K562 treated with DMSO at 1 percent for 24 hours (cell line): ENCODE data around the gene CUTA. TPM values are rescaled to one million over a fixed set of nuclear protein-coding genes. Genes with fewer than 3 reads are reported as not detected.

Experiments used
- total RNA-seq: library from RNA; unstranded; fragments of 300-600 nt; gene quantifications from 2 replicates; pipeline ENCODE4 v1.2.3, GENCODE V29; 2022; ENCODE audit warnings: low read depth; ENCODE audit not compliant: insufficient read depth

Gene CUTA, protein sequence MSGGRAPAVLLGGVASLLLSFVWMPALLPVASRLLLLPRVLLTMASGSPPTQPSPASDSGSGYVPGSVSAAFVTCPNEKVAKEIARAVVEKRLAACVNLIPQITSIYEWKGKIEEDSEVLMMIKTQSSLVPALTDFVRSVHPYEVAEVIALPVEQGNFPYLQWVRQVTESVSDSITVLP
- total RNA-seq, result 408 and 423 TPM in 2 replicates

DNA sequence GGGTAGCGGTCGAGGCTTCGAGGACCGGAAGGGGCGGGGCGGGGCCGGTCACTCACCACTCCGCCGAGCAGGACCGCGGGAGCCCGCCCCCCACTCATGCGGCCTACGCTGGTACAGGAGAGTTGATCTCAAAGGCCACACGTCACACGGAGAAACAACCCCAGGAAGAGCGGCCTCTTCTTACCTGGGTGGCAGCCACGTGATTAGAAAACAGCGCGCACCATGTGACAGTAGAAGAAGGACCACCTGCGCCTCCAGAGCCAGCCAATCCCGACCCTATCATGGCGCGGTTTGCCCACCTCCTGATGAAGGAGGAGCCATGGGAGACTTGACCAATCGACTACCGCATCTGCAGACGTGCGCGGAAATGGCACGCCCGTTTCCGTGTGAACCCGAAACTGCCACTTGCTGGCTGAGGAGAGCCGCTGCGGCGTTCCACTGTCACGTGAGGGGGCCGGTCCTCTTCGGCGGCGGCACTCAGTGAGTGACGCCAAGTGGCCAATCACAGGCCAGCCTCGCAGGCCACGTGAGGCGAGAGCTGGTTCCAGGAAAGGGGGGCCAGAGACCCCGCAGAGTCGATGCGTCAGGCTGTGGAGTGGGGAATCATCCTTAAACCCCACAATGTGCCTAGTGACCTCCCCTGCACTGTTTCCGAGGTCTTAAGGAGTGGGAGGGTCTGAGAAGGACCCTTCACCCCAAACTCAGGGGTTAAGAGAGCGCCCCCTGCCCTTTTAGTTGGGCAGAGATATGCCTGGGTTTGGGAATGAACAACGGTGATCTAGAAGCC, at the start of gene CUTA:
Gene CUTA, minus strand, starts transcription at position 205 of the 787 bp plus-strand sequence. Its CDS starts 107 bp downstream, at position 98.

DNA sequence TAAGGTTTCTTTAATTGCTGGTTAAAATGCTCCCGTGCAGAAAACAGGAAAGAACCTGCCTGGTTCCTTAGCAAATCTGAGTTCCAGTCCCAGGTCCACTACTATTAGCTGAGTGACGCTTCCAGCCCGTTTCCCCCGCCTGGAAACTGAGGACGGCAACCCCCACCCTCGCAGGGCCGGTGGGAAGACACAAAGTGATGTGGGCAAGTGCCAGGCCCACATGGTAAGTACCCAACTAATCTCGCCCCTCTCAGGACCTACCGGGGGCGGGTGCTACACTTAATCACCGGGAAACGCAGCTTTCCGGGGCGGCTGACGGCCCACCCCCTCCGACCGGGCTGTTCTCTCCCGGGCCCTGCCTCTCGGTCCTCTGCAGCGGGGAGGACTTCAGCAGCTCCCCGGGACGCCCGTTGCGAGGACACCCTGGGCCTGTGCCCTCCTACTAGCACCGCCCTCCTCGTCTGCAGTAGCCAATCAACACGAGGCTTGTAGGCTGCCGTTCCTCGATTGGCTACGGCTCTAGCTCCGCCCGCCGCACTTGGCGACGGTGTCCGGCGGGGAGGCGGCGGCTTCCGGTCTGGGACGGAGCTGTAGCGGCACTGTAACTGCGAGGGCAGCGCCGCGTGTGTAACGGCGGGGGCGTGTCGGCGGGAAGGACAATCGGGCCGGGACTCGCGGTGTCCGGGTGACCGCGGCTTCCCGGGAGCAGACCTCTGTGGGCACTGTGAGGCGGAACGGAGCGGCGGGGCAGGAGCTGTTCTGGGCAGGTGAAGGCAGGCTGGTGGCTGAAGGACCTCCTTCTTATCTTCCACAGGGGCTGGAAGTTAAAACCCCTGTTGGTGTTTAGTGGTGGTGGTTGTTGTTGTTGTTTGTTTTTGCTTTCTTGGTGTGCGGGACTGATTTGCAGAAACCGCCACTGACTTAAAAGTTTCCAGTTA, 36.4 kb upstream of the CUTA start, which contains the start of gene ZBTB9:
Gene ZBTB9, plus strand, starts transcription at position 568 of the 938 bp plus-strand sequence. CDS start 525 bp downstream, outside the sequence.

DNA sequence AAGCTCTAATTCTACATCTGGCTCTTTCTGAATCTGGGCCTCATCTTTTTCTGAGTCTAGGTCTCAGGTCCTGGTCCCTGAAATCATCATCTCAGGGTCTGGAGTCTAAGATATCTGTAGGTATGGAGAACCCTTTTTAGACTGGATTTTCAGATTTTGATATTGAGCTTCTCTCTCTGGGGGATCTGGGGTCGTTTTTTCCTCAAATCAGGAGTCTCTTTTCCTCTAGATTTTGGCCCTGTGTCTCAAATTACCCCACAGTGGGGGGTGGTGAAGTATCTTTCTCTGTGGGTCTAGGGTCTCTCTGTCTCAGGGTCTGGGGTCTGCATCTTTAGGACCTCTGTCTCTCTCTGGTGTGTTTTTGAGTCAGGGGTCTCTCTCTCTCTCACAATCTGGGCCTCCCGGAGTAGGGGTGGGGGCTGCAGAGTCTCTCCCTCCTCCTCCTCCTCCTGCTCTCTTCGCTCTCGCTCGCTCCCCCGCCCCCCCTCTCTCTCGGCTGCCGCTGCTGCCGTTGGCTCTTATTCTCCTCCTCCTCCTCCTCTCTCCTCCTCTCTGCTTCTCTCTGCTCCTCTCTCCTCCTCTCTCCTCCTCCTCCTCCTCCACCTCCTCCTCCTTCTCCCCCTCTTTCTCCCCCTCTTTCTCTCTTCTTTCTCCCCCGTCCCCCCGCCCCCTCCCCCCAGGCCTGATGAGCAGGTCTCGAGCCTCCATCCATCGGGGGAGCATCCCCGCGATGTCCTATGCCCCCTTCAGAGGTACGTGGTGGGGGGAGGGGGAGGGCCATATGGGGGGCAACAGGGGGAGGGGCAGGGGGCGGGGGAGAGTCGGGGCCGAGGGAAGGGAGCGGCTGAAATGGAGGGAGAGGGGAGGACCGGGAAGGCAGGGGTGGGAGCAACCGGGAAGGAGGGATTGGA, 1.9 kb upstream of the CUTA start, which contains the start of gene SYNGAP1:
Gene SYNGAP1, plus strand, starts transcription at position 486 of the 911 bp plus-strand sequence. Its CDS starts 200 bp downstream, at position 686.

DNA sequence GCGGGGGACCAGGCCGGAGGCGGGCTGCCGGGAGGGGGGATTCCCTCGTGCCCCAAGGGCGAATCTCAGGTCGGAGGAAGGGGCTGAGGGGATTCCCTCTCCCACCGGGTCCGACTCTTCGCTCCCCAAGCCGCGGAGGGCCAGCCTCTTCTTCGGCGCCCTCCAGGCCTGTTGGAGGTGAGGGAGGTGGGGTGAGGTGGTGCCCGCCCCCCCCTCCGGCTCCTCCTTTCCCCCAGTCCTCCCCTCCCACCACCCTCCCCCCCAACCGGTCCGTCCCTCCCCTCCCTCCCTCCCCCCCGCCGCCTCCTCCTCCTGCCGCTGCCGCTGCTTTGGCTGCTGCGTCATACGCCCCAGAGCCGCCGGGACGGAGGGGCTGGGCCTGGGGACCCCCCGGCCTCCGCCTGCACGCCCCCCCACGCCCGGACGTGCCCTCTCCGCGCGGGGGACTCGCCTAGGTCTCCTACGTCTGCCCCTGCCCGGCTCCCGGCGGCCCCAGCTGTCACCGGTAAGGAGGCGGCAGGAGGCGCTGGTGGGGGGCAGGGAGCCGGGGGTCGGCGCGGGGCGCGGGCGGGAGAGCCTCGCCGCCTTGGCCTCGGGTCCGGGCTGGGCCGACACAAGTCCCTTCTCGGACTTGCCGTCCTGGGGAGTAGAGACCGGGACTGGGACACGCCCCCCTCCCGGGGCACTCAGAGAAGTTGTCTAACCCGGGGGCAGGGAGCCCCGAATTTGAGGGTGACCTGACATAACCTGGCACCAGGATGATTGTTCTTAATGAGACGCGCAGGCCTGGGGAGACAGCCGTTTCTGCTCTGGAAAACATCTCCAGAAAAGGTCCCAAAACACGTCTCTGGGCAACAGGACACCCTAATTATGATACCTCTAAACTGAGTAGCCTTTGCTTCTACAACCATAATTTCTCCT, 6.9 kb downstream of the CUTA start, which contains the start of gene PHF1:
Gene PHF1, plus strand, starts transcription at position 304 of the 921 bp plus-strand sequence. CDS start 1,250 bp downstream, outside the sequence.

DNA sequence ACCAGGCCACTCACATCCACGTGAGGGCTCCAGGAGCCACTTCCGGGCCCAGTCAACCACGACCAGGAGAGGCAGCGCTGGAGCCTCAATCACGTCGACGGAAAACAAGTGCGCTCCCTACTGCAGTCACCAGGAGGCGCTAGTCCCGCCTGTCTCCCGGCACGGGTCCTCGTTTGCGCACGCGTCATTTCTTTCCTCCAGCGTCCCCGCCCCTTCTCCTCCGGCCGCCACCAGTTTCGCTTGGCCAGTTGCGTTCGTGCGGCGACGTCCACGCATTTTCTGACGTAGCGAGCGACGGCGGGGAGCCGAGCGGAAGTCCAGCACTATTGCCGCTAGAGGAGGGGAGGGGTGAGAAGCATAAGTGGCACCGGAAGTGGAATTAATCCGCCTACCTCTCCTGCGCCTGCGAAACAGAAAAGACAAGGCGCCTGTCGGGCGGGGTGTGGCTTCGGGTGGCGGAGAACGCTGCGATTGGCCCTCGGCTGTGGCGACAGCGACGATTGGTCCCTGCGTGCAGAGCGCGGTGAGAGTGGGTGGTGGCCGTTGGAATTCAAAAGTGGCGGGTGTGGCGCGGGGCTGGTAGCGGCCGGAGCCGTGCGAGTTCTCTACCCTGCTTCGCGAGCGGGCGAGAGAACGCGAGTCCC, 26.5 kb downstream of the CUTA start, which contains the start of gene KIFC1:
Gene KIFC1, plus strand, starts transcription at position 546 of the 644 bp plus-strand sequence. CDS start 163 bp downstream, outside the sequence.

Other genes starting within 250 kb of the CUTA start
- gene COL11A2, start 225.6 kb downstream of the CUTA start, total RNA-seq, result 0.25 TPM in 2 replicates
- gene RXRB, start 217.4 kb downstream of the CUTA start, total RNA-seq, result 42.1 and 43.1 TPM in 2 replicates
- 159 and 162 TPM in 2 replicates for gene SLC39A7, start 217.2 kb downstream of the CUTA start, total RNA-seq
- gene HSD17B8, start 213.5 kb downstream of the CUTA start, total RNA-seq, result 20.2 and 25.9 TPM in 2 replicates
- gene RING1, start 209.6 kb downstream of the CUTA start, total RNA-seq, result 82.7 and 82.9 TPM in 2 replicates
- 42.4 and 43.5 TPM in 2 replicates for gene VPS52, start 146.2 kb downstream of the CUTA start, total RNA-seq
- 11,722 and 11,744 TPM in 2 replicates for gene RPS18, start 146.0 kb downstream of the CUTA start, total RNA-seq
- gene B3GALT4, start 141.0 kb downstream of the CUTA start, total RNA-seq, result 5.7 and 6.9 TPM in 2 replicates
- 51.7 and 61.6 TPM in 2 replicates for gene WDR46, start 128.9 kb downstream of the CUTA start, total RNA-seq
- gene PFDN6, start 128.5 kb downstream of the CUTA start, total RNA-seq, result 148 and 157 TPM in 2 replicates
- gene RGL2, start 119.2 kb downstream of the CUTA start, total RNA-seq, result 29.8 and 32.5 TPM in 2 replicates
- gene TAPBP, start 104.0 kb downstream of the CUTA start, total RNA-seq, result 206 and 216 TPM in 2 replicates
- 16.2 and 18.1 TPM in 2 replicates for gene ZBTB22, start 100.4 kb downstream of the CUTA start, total RNA-seq
- 64.0 and 65.4 TPM in 2 replicates for gene DAXX, start 95.1 kb downstream of the CUTA start, total RNA-seq
- gene KIFC1, start 26.3 kb downstream of the CUTA start, total RNA-seq, result 124 and 134 TPM in 2 replicates
- 78.1 and 78.5 TPM in 2 replicates for gene PHF1, start 7.1 kb downstream of the CUTA start, total RNA-seq
- 8.1 and 8.4 TPM in 2 replicates for gene SYNGAP1, start 2.0 kb upstream of the CUTA start, total RNA-seq
- 11.0 and 13.7 TPM in 2 replicates for gene ZBTB9, start 36.5 kb upstream of the CUTA start, total RNA-seq
- gene BAK1, start 162.2 kb upstream of the CUTA start, total RNA-seq, result 33.3 and 36.6 TPM in 2 replicates
- gene ITPR3, start 203.2 kb upstream of the CUTA start, total RNA-seq, result 17.1 and 18.9 TPM in 2 replicates